Progenitor cell of endocrine pancreas (in vitro differentiated cells): ENCODE results near the gene PRR23C. TPM values are rescaled to one million over a fixed set of nuclear protein-coding genes. Genes with fewer than 3 reads are reported as not detected.
"Not testable (repeated sequence)": the region's sequence is repeated elsewhere in the genome, so short reads cannot be mapped to it uniquely, and the experiment has no call there.

Experiments used
- DNase-seq: peaks from one replicate; pipeline ENCODE4 v3.0.0; 2021; ENCODE audit warnings: low spot score; ENCODE audit not compliant: unreplicated experiment
- H3K27ac Mint-ChIP-seq: 2 replicates; pipeline ENCODE4 v1.8.0; 2021; ENCODE audit warnings: mild to moderate bottlenecking, moderate library complexity, mixed read lengths
- H3K27me3 Mint-ChIP-seq: 2 replicates; pipeline ENCODE4 v1.8.0; 2021; ENCODE audit warnings: mixed read lengths
- H3K36me3 Mint-ChIP-seq: 2 replicates; pipeline ENCODE4 v1.8.0; 2022; ENCODE audit warnings: mixed read lengths; ENCODE audit not compliant: insufficient read depth
- H3K4me1 Mint-ChIP-seq: 2 replicates; pipeline ENCODE4 v1.8.0; 2021; ENCODE audit warnings: low read depth, mixed read lengths
- H3K4me3 Mint-ChIP-seq: 2 replicates; pipeline ENCODE4 v1.8.0; 2021; ENCODE audit warnings: low read depth, mild to moderate bottlenecking, moderate library complexity, mixed read lengths
- H3K9me3 Mint-ChIP-seq: 2 replicates; pipeline ENCODE4 v1.8.0; 2021; ENCODE audit warnings: low read depth, mixed read lengths
- total RNA-seq: library from RNA; stranded (reverse); gene quantifications from 2 replicates; pipeline ENCODE4 v1.2.1, GENCODE V29; 2021
- TF ChIP-seq, protein P1 (sequence below): fragments of 200-600 bp; sonication (generic); IDR thresholded peaks from one replicate; pipeline ENCODE4 v1.5.0; 2021; ENCODE audit warnings: antibody characterized with exemption, mild to moderate bottlenecking; ENCODE audit not compliant: unreplicated experiment

The PRR23C gene
- total RNA-seq, 1 donor from 2014 or later = not detected

DNA sequence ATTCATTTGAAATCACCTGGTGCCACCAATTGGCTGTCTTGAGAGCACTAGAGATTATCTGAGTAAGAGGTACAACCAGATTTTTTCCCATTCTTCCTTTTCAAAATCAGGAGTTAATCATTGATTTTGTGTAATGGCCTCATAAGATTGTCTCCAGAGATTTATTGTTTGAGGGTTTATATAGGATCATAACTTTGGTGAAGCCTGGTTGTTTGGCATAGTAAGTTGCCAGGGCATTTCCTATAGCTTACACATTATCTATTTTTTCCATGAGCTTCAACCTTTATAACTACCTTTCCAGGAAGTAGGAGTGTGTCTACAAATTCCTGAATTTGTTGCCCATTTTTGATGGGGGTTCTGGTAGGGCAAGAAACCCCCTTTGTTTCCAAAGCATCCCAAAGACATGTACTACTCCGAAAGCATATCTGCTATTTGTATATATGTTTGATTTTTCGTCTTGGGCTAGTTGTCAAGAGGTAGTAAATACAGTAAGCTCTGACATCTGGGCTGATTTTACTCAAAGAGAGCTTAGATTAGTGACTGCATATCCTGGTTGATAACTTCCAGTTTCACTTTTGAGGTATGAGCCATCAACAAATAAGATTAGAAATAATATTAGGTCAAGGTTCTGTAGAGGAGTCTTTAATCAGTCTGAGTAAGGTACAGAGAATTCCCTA is 12.2 kb downstream of the PRR23C start:
- Mint-ChIP-seq H3K36me3 (no peaks in the 10 kb centered on the region), H3K4me3 (no peak overlapping the region), H3K27me3 (peaks cover 18% of the 10 kb centered on the region), H3K9me3 (peaks cover 15% of the 10 kb centered on the region), H3K4me1 (no peaks in the 10 kb centered on the region), H3K27ac (no peak overlapping the region)
- no peak for DNase-seq
- TF ChIP-seq, protein P1, sequence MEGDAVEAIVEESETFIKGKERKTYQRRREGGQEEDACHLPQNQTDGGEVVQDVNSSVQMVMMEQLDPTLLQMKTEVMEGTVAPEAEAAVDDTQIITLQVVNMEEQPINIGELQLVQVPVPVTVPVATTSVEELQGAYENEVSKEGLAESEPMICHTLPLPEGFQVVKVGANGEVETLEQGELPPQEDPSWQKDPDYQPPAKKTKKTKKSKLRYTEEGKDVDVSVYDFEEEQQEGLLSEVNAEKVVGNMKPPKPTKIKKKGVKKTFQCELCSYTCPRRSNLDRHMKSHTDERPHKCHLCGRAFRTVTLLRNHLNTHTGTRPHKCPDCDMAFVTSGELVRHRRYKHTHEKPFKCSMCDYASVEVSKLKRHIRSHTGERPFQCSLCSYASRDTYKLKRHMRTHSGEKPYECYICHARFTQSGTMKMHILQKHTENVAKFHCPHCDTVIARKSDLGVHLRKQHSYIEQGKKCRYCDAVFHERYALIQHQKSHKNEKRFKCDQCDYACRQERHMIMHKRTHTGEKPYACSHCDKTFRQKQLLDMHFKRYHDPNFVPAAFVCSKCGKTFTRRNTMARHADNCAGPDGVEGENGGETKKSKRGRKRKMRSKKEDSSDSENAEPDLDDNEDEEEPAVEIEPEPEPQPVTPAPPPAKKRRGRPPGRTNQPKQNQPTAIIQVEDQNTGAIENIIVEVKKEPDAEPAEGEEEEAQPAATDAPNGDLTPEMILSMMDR = no peak

- peaks cover 15% of the 10 kb centered on the region for H3K9me3 Mint-ChIP-seq
- H3K36me3 Mint-ChIP-seq, H3K4me3 Mint-ChIP-seq, H3K4me1 Mint-ChIP-seq, DNase-seq, H3K27ac Mint-ChIP-seq: not testable (repeated sequence)
- peaks cover 12% of the 10 kb centered on the region for H3K27me3 Mint-ChIP-seq
These were observed 14.1 kb downstream of the PRR23C start for GRCh38 chr3:139030576-139030975.

- H3K4me1 Mint-ChIP-seq = no peaks in the 10 kb centered on the region
- H3K27me3 Mint-ChIP-seq = no peaks in the 10 kb centered on the region
- H3K27ac Mint-ChIP-seq = no peak overlapping the region
- no peak overlapping the region for H3K4me3 Mint-ChIP-seq
- DNase-seq = no peak
- H3K9me3 Mint-ChIP-seq = peaks cover 4% of the 10 kb centered on the region
- TF ChIP-seq, protein P1 = no peak
- H3K36me3 Mint-ChIP-seq = no peaks in the 10 kb centered on the region
These were observed 19.7 kb downstream of the PRR23C start for GRCh38 chr3:139024968-139025367.

DNA sequence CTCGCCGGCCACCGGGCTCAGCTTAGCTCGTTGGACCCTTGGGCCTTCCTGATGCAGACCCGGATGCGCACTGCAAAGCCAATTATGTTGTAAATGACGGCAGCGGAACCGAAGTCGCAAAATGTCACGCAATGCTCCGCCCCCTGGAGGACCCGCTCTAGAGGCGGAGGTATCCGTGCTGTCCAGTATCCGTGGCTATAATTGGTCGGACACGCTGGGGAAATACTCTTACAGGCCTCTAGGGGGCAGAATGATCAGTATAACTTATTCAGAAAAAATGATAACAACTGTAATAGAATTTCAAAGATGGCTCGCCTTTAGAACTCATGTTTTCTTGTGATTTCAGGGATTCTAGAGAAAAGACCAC is 23.8 kb downstream of the PRR23C start, which contains the start of gene PRR23B:
Gene PRR23B (minus strand): TSS at position 59 of the 367 bp plus-strand sequence. CDS start 265 bp downstream, outside the sequence.
- Mint-ChIP-seq H3K27me3 (no peaks in the 10 kb centered on the region), H3K36me3 (peaks cover 4% of the 10 kb centered on the region), H3K4me1 (no peaks in the 10 kb centered on the region), H3K4me3 (no peak within 1 kb of the TSS), H3K9me3 (peaks cover 7% of the 10 kb centered on the region), H3K27ac (no peak within 1 kb of the TSS)
- DNase-seq = no peak
- TF ChIP-seq, protein P1 = peak; percentile 25

DNA sequence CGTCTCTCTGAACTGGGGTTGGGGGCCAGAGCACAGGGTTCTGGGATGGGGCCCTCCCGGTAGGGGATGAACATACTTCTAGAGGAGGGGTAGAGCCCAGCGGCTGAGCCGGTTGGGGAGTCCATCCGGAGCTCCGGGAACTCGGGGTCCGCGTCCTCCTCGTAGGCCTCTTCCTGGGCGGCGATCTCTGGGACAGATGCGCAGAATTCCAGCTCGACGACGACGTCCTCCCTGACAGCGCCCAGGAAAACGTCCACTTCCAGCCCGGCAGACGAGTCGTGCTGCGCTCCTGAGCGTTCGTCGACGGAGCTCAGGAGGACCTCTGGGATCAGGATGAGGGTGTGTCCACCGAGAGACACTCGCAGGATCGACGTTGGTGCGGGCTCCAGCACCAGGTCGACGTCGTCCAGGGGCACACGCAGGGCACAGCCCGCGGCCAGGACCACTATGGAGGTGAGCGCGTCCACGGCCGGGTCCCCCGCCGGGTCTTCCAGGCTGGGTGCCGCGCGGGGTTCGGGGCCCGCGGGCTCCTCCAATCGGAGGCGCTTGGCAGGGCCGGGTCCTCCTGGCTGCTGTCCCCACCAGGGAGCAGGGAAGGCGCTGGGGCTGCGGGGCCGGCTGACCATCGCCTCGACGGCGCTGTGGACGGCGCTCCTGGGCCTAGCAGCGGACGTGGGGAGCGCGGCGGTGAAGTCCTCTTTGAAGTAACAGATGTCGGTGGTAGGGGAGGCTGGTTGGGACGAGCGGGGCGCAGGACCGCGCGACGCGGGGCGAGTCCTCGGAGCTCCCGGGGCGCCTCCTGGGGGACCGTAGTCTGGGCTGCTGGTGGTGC is 24.4 kb downstream of the PRR23C start:
- TF ChIP-seq, protein P1 = no peak
- H3K4me1 Mint-ChIP-seq = no peaks in the 10 kb centered on the region
- no peak for DNase-seq
- peaks cover 7% of the 10 kb centered on the region for H3K9me3 Mint-ChIP-seq
- peaks cover 4% of the 10 kb centered on the region for H3K36me3 Mint-ChIP-seq
- H3K27me3 Mint-ChIP-seq = no peaks in the 10 kb centered on the region
- H3K4me3 Mint-ChIP-seq = no peak overlapping the region
- H3K27ac Mint-ChIP-seq = no peak overlapping the region
